ENCODE data around the gene SV2A. TPM values are rescaled to one million over a fixed set of nuclear protein-coding genes. Genes with fewer than 3 reads are reported as not detected.
"Not testable (repeated sequence)": the region's sequence is repeated elsewhere in the genome, so short reads cannot be mapped to it uniquely, and the experiment has no call there.

The SV2A gene
- polyA plus RNA-seq, 1 donor, result 5.1 TPM

- H3K27me3 ChIP-seq (ENCODE audit: control insufficient read depth, insufficient read depth, low read length), result no peaks in the 10 kb centered on the region
- no peak for DNase-seq
- H3K4me3 ChIP-seq (ENCODE audit: low read length), result no peak overlapping the region
- no peaks in the 10 kb centered on the region for H3K9me3 ChIP-seq (ENCODE audit: control insufficient read depth, low read depth, low read length)
- H3K27ac ChIP-seq (ENCODE audit: low read length), result no peak overlapping the region
- H3K36me3 ChIP-seq (ENCODE audit: control insufficient read depth, insufficient read depth, low read length), result no peaks in the 10 kb centered on the region
- no CpG with 5 or more reads among the region's 7 CpGs for WGBS (ENCODE audit: insufficient coverage, low lambda C conversion rate)
- H3K4me1 ChIP-seq (ENCODE audit: control insufficient read depth, insufficient read depth, low read length), result peaks cover 6% of the 10 kb centered on the region
These were observed 40.3 kb downstream of the SV2A start for GRCh38 chr1:149877211-149877946.

GRCh38 chr1:149873060-149873459, 44.6 kb downstream of the SV2A start:
- WGBS (ENCODE audit: insufficient coverage, low lambda C conversion rate), result no CpG with 5 or more reads among the region's 4 CpGs
- not testable (repeated sequence) for H3K4me3 ChIP-seq (ENCODE audit: low read length); H3K4me1 ChIP-seq (ENCODE audit: control insufficient read depth, insufficient read depth, low read length); H3K27me3 ChIP-seq (ENCODE audit: control insufficient read depth, insufficient read depth, low read length); DNase-seq; H3K9me3 ChIP-seq (ENCODE audit: control insufficient read depth, low read depth, low read length); H3K36me3 ChIP-seq (ENCODE audit: control insufficient read depth, insufficient read depth, low read length); H3K27ac ChIP-seq (ENCODE audit: low read length)

- not testable (repeated sequence) for H3K4me1 ChIP-seq (ENCODE audit: control insufficient read depth, insufficient read depth, low read length); H3K27me3 ChIP-seq (ENCODE audit: control insufficient read depth, insufficient read depth, low read length); H3K36me3 ChIP-seq (ENCODE audit: control insufficient read depth, insufficient read depth, low read length); DNase-seq; H3K4me3 ChIP-seq (ENCODE audit: low read length); H3K9me3 ChIP-seq (ENCODE audit: control insufficient read depth, low read depth, low read length); H3K27ac ChIP-seq (ENCODE audit: low read length)
- WGBS (ENCODE audit: insufficient coverage, low lambda C conversion rate), result no CpG with 5 or more reads among the region's 2 CpGs
These were observed 50.8 kb downstream of the SV2A start for GRCh38 chr1:149866887-149867286.

DNA sequence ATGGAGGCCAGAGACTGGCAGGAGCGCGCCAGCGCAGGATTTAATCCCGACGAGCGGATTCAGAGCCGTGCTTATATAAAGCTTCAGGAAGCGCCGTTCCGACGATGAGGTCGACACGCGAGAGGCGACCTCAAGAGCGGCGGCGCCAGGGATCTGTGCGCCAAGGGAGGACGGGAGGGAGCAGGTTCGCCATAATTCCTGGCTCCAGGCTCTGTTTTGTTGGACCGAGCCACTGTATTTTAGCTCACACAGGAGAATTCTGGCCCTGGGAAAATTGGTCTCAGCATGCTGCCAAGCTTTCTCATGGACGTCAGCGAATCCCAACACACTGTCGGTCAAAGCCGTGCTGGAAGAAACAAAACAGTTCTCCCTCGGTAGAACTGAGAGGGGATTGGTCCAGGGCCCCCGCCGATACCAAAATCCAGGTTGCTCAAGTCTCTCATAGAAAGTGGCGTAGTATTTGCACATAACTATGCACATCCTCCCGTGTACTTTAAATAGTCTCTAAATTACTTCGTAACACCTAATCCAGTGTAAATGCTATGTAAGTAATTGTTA, 56.1 kb downstream of the SV2A start:
- no CpG with 5 or more reads among the region's 32 CpGs for WGBS (ENCODE audit: insufficient coverage, low lambda C conversion rate)
- not testable (repeated sequence) for H3K4me1 ChIP-seq (ENCODE audit: control insufficient read depth, insufficient read depth, low read length); H3K36me3 ChIP-seq (ENCODE audit: control insufficient read depth, insufficient read depth, low read length); H3K27ac ChIP-seq (ENCODE audit: low read length); H3K4me3 ChIP-seq (ENCODE audit: low read length); H3K27me3 ChIP-seq (ENCODE audit: control insufficient read depth, insufficient read depth, low read length); H3K9me3 ChIP-seq (ENCODE audit: control insufficient read depth, low read depth, low read length); DNase-seq

DNA sequence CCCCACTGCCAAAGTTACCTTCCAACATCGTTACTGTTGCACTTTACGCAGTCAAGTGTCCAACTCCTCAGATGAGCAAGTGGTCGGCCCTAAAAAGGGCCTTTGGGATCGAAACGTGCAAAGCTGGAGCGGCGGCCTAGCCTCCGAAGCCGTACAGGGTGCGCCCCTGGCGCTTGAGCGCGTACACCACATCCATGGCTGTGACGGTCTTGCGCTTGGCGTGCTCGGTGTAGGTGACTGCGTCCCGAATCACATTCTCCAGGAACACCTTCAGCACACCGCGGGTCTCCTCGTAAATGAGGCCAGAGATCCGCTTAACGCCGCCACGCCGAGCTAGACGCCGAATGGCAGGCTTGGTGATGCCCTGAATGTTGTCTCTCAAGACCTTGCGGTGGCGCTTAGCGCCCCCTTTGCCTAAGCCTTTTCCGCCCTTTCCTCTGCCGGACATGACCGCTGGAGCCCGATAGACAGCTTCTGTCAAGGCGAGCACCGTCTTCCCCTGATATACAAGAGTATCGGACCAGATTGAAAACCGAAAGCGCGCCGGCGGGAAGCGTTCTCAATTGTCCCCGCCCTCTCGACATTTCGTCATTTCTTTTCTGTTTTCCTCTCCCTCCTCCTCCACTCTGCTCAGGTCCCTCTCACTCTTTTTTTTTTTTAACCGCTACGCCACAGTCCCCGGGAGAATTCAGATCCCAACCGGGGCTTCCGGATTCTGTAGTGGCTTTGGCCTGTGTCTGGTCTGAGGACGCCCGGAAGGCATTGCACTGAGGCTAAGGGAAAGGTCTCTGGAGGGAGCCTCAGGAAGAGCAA, 56.8 kb downstream of the SV2A start:
- not testable (repeated sequence) for H3K4me3 ChIP-seq (ENCODE audit: low read length); H3K27me3 ChIP-seq (ENCODE audit: control insufficient read depth, insufficient read depth, low read length); H3K27ac ChIP-seq (ENCODE audit: low read length); DNase-seq; H3K9me3 ChIP-seq (ENCODE audit: control insufficient read depth, low read depth, low read length); H3K4me1 ChIP-seq (ENCODE audit: control insufficient read depth, insufficient read depth, low read length); H3K36me3 ChIP-seq (ENCODE audit: control insufficient read depth, insufficient read depth, low read length)
- WGBS (ENCODE audit: insufficient coverage, low lambda C conversion rate), result no CpG with 5 or more reads among the region's 55 CpGs

DNA sequence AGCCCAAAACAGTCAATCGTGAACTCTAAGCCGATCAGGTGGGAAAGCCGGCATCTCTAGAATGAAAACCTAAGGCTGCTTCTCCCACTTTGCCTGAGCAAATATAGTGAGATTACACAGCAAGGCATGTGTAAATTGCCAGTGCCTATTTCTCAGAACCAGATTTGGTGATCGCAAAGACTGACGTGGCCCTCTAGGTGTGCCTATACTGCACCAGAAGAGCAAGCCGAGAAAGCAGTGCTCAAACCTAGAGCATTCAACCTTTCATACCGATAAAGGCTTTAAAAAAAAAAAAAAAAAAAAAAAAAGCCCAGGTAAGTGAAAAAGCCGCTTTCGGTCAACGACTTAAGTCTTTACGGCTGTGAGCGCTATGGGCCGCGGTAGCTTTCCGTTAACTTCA, 57.4 kb downstream of the SV2A start:
- H3K27ac ChIP-seq (ENCODE audit: low read length); H3K27me3 ChIP-seq (ENCODE audit: control insufficient read depth, insufficient read depth, low read length); H3K36me3 ChIP-seq (ENCODE audit: control insufficient read depth, insufficient read depth, low read length); DNase-seq; H3K4me3 ChIP-seq (ENCODE audit: low read length); H3K9me3 ChIP-seq (ENCODE audit: control insufficient read depth, low read depth, low read length); H3K4me1 ChIP-seq (ENCODE audit: control insufficient read depth, insufficient read depth, low read length): not testable (repeated sequence)
- no CpG with 5 or more reads among the region's 15 CpGs for WGBS (ENCODE audit: insufficient coverage, low lambda C conversion rate)

Other genes starting within 250 kb of the SV2A start
- gene FCGR1A, start 135.2 kb downstream of the SV2A start, polyA plus RNA-seq, result 1.8 TPM
- gene BOLA1, start 18.3 kb downstream of the SV2A start, polyA plus RNA-seq, result 20.0 TPM
- gene SF3B4, start 10.0 kb upstream of the SV2A start, polyA plus RNA-seq, result 57.3 TPM
- 170 TPM for gene MTMR11, start 19.0 kb upstream of the SV2A start, polyA plus RNA-seq
- gene OTUD7B, start 92.9 kb upstream of the SV2A start, polyA plus RNA-seq, result 16.9 TPM
- 43.6 TPM for gene VPS45, start 149.9 kb upstream of the SV2A start, polyA plus RNA-seq
- gene PLEKHO1, start 232.1 kb upstream of the SV2A start, polyA plus RNA-seq, result 30.5 TPM

Data from large intestine (tissue), 3 donors.